GM12865 (cell line): ENCODE measurements around the gene RET.

Experiments
- DNase-seq: peaks from one replicate; pipeline ENCODE4 v3.0.0; 2010; ENCODE audit warnings: low read depth
- H3K4me3 ChIP-seq: 2 replicates; pipeline ENCODE4 v1.5.1; 2011; ENCODE audit warnings: mild to moderate bottlenecking, low read depth, low read length, control low read depth
- CTCF ChIP-seq: IDR thresholded peaks from 2 replicates; pipeline ENCODE4 v1.5.1; 2011; ENCODE audit warnings: low read length, control low read depth, low read depth, inconsistent platforms; ENCODE audit not compliant: insufficient read depth; ENCODE audit errors: missing control alignments

RET gene

GRCh38 chr10:43135064-43135463 lies 58.2 kb downstream of the RET start:
- TF ChIP-seq CTCF: no peak
- DNase-seq: no peak
- no peak overlapping the region for H3K4me3 ChIP-seq

GRCh38 chr10:43135656-43136055 lies 58.8 kb downstream of the RET start:
- no peak for DNase-seq
- H3K4me3 ChIP-seq: no peak overlapping the region
- no peak for TF ChIP-seq CTCF

- DNase-seq: no peak
- TF ChIP-seq CTCF: no peak
- H3K4me3 ChIP-seq: no peak overlapping the region
Observed at GRCh38 chr10:43136432-43136831, 59.6 kb downstream of the RET start.

- no peak for TF ChIP-seq CTCF
- no peak for DNase-seq
- peak overlapping the region; percentile 82 for H3K4me3 ChIP-seq
Observed at GRCh38 chr10:43136995-43137716, 60.3 kb downstream of the RET start.

GRCh38 chr10:43137717-43138020 lies 60.8 kb downstream of the RET start:
- peak; percentile 42 for DNase-seq
- TF ChIP-seq CTCF: no peak
- H3K4me3 ChIP-seq: peak overlapping the region; percentile 82

GRCh38 chr10:43138021-43138756 lies 61.3 kb downstream of the RET start, which contains the start of gene CSGALNACT2:
TSS of gene CSGALNACT2 (plus strand) at chr10:43138445. CDS start at chr10:43155150, 16,705 bp downstream.
- no peak for TF ChIP-seq CTCF
- DNase-seq: peak; percentile 92

More at GRCh38 chr10:43138021-43138756, 61.3 kb downstream of the RET start, which contains the start of gene CSGALNACT2:
- H3K4me3 ChIP-seq: peak within 1 kb of the TSS; percentile 82
